LNCAP (cell line): ENCODE measurements around the gene SP140L.

Experiments
- TF ChIP-seq, protein P1 (sequence below): fragments of 450-650 bp; IDR thresholded peaks from 2 replicates; pipeline ENCODE4 v1.5.1; 2017; ENCODE audit warnings: mild to moderate bottlenecking

The SP140L gene

DNA sequence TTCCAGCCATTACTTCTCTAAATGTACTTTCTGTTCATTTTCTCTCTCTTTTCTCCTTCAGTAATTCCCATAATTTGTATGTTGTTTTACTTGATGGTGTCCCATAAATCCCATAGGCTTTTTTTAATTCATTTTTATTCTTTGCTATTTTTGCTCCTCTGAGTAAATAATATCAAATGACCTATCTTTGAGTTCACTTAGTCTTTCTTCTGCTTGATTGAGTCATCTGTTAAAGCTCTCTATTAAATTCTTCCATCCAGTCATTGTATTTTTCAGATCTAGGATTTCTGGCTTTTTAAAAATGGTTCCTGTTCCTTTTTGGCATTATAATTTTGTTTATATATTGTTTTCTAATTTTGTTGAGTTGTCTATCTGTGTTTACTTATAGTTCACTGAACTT, 102.5 kb downstream of the SP140L start:
- TF ChIP-seq, protein P1, sequence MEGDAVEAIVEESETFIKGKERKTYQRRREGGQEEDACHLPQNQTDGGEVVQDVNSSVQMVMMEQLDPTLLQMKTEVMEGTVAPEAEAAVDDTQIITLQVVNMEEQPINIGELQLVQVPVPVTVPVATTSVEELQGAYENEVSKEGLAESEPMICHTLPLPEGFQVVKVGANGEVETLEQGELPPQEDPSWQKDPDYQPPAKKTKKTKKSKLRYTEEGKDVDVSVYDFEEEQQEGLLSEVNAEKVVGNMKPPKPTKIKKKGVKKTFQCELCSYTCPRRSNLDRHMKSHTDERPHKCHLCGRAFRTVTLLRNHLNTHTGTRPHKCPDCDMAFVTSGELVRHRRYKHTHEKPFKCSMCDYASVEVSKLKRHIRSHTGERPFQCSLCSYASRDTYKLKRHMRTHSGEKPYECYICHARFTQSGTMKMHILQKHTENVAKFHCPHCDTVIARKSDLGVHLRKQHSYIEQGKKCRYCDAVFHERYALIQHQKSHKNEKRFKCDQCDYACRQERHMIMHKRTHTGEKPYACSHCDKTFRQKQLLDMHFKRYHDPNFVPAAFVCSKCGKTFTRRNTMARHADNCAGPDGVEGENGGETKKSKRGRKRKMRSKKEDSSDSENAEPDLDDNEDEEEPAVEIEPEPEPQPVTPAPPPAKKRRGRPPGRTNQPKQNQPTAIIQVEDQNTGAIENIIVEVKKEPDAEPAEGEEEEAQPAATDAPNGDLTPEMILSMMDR, result no peak

DNA sequence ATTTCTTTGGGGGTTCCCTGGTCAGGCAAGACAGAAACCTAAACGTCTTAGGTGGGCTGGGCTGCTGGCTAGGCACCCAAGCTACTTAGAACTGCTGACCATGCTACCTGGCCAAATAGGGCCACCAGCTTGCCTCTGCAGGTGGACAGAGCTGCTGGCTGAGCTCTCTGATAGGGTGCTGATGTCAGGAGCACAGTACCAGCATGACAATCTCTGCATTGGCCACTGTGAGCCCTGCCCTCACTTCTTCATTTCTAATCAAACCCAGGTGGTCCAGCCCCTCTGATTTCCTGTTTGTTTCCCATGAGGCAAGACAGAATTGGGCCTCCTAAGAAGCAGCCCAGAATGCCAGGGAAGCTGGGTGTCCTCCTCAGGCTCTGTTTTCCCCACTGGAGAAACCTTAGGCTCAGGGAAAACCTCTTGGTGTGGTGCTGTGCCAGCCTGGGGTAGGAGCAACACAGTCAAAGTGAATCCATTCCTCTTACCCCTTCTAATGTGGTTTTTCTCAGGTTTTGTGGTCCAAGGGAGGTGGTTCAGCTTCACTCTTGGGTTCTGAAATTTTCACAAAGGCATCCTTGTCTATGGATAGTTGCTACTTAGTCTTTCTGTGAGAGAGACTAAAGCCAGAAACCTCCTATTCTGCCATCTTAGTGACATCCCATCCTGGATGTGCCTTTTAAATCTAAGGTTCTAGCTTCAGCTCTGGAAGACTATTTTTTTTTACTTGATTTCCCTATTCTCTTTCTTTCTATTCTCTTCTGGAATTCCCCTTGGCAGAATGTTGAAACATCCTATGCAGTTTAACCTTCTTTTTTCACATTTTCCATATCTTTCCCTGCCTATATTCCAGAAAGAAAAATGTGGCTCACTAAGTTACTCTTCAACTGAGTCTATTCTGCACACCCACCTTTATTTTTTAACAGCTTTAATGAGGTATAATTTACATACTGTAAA, 104.2 kb downstream of the SP140L start:
- TF ChIP-seq, protein P1, result no peak

DNA sequence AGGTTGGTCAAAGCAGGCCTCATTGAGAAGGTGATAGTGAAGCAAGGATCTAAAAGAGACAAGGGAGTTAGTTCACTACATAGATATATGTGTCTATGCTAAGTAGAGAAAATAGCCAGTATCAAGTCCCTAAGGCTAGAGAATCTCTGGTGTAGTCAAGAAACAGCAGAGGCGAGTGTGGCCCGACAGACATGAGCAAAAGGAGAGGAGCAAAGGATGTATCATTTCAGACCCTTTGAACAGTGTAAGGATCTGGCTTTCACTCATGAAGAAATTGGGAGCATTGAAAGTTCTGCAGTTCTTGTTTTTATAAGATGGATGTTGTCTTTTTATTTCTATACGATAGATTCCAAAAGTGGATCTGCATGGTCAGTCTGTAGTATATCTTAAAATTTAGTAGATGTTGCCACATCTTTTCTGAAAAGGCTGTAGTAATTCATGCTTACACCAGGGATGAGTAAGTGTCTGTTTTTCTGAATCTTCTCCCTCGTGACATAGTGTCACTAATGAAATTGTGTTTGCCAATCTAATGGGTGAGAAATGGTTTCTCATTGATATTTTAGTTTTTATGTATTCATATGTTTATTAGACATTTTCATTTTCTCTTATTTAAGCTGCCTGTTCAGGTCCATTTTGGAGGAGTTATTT, 107.8 kb downstream of the SP140L start:
- TF ChIP-seq, protein P1, result no peak

DNA sequence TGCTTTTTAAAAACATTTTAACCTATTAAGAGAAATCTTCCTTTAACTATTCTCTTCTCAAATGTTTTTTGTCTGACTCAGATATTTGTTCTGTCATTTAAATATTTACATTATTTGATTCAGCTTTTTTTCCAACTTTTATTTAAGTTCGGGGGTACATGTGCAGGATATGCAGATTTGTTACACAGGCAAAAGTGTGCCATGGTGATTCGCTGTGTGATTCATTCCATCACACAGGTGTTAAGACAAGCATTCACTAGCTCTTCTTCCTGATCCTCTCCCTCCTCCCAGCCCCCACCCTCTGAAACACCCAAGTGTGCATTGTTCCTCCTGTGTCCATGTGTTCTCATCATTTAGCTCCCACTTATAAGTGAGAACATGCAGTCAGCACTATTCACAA, 108.4 kb downstream of the SP140L start:
- TF ChIP-seq, protein P1, result no peak

DNA sequence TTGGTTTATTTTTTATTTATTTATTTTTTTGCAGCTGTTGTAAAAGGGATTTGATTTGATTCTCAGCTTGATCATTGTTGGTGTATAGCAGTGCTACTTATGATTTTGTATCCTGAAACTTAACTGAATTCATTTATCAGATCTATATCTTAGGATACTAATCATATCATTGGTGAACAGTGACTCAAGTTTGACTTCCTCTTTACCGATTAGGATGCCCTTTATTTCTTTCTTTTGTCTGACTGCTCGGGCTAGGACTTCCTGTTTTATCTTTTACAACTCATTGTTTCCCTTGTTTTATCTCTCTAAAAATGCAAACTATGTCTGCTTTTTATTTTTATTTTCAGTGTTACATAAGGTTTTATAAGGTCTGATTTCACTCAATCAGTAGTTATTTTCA, 112.6 kb downstream of the SP140L start:
- TF ChIP-seq, protein P1, result no peak

DNA sequence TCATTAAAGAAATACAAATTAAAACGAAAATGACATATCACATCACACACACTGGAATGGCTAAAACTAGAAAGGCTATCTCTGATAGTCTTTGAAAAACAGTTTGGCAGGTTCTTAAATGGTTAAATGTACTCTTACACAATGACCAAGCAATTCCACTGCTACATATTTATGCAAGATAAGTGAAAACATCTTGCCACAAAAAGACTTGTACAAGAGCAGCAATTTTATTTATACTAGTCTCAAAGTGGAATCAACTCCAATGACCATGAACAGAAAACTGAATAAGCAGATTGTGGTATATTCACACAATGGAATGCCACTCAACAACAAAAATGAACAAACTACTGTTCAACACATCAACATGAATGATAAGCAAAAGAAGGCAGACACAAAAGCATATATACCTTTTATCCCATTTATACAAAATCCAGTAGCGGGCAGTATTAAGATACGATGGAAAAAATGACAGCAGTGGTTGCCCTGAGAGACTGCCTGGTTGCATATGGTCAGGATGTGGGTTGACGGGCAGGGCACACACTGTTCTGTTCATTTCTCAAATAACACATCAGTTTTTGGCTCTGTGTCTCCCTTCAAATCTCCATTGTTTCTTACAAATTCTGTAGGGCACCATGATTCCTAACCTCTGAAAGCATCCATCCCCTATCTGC, 114.4 kb downstream of the SP140L start:
- TF ChIP-seq, protein P1, result no peak

DNA sequence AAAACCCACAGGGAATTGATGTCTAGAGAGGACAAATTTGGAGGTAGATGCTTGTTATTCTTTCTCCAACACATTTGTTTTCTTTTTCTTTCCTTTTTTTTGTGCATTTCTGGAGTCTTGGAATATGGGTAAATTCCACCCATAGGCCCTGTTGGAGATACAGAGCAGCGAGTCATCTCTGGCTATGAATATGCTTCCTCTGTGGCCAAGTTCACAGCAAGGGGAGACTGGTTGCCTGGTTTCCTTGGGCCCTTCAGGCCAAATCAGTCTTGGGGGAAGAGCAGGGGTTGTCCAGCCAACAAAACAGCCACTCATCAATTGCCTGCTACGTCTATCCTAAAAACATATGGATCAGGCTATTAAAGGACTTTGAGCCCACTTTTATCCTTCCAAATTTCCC, 116.5 kb downstream of the SP140L start:
- TF ChIP-seq, protein P1, result no peak
